GM12872 (cell line): ENCODE results near the gene CIB1.

Experiments
- TF ChIP-seq, protein P1 (sequence below): IDR thresholded peaks from 3 replicates; pipeline ENCODE4 v1.5.1; 2011; ENCODE audit warnings: low read depth, mild to moderate bottlenecking, low read length, moderate library complexity; ENCODE audit not compliant: insufficient read depth

The CIB1 gene

DNA sequence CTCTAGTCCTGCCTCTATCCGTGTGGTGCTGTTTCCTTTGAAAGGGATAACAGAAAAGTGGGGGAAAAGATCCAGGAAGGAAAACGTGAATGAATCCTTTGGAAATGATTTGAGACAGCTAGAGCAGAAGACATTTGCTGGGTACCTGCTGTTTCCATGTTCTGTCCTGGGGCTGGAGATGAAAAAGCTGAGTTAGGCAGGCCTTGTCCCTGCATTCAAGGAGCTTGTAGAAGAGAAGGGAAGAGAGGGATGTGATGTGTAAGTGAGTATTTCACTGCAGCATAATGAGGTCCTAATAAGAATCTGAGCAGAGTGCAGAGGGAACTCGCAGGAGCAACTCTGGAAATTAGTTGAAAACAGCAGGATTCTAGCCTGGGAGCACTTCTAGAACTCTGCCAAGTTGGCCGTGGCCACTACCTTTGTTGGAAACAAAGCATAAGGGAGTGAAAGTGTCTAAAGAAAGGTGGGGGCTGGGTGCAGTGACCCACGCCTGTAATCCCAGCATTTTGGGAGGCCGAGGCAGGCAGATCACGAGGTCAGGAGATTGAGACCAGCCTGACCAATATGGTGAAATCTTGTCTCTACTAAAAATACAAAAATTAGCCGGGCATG, 46.4 kb downstream of the CIB1 start:
- TF ChIP-seq, protein P1, sequence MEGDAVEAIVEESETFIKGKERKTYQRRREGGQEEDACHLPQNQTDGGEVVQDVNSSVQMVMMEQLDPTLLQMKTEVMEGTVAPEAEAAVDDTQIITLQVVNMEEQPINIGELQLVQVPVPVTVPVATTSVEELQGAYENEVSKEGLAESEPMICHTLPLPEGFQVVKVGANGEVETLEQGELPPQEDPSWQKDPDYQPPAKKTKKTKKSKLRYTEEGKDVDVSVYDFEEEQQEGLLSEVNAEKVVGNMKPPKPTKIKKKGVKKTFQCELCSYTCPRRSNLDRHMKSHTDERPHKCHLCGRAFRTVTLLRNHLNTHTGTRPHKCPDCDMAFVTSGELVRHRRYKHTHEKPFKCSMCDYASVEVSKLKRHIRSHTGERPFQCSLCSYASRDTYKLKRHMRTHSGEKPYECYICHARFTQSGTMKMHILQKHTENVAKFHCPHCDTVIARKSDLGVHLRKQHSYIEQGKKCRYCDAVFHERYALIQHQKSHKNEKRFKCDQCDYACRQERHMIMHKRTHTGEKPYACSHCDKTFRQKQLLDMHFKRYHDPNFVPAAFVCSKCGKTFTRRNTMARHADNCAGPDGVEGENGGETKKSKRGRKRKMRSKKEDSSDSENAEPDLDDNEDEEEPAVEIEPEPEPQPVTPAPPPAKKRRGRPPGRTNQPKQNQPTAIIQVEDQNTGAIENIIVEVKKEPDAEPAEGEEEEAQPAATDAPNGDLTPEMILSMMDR: no peak

DNA sequence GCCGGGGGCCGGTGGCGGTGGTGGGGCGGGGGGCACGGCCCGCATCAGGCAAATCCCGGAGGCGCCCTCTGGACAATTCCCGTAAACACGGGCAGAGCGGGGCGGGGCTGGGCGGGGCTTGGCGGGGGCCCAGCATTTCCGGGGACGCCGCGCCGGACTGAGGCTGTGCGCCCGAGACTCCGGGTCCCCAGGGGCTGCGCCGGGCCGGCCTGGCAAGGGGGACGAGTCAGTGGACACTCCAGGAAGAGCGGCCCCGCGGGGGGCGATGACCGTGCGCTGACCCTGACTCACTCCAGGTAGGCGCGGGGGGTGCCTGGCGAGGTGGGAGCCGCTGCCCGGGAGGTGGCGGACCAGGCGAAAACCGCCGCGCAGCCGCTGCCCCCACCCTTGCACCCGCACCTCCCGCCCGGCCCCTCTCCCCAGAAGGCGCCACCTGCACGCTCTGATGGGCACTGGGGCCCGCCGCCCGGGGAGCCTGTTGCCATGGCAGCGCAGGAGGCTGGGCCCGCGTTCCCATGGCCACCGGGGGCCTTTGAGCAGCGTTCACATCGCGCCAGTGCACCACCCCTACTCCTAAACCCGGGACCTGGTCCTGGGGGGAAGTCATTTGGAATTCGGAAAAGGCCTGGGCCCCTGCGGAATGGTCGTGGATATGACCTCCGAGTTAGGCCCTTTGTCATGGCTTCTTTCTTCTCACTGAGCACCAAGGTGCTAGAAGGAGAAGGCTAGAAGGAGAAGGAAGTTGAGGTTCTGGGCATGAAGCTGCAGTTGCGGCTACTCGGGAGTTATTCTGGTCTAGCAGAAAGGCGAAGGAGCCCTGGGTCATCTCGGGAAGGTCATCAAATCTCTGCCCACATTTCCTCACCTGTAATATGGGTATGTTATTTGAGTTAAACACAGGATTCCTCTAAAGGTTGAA, 48.7 kb downstream of the CIB1 start:
- TF ChIP-seq, protein P1: no peak

DNA sequence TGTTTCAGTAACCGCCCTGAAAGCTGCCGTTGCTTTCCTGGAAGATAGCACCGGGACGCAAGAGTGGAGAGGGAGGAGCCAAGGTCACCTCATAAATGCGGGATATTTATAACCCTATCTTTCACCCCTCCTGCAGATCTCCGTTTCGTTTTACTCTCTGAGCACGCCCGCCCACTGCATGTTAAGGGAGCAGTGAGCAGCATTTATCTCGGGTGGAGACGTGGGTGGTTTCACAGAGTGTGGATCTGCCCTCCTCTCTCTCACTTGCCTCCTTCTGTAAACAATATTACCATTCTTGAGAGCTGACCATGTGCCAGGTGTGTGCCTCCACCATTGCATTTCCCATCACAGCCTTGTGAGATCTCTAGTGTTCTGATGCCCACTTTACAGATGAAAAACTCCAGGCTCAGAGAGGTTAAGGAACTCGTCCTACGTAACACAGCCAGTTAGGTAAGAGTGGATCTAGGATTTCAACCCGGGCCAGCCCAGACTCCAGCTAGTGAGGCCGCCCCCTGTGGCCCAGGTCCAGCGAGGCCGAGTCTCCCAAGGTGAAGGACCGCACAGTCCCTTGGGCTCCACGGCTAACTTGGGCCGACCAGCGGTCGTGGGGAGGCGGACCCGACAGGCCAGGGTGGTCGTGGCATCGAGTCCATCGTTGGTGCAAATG, 49.5 kb downstream of the CIB1 start:
- TF ChIP-seq, protein P1: no peak

DNA sequence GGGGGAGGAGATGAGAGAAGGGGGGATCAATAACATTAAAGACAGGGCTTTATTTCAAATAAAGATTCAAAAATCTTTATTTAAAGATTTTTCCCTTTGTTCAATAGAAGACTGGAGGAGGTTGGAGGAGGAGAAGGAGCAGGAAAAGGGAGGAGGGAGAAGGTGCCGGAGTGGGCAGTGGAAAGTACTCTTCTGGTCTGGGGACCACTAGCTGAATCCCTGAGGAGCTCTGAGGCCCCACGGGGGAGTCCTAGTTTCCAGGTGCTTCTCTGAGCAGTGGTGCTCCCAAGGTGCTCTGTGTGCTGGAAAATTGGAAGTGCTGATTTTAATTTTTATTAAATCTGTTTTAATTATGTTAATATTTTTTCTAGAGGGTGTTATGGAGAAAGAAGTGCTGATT, 52.0 kb downstream of the CIB1 start:
- TF ChIP-seq, protein P1: no peak
